H9 (cell line): ENCODE data around the gene NUDT7. TPM values are rescaled to one million over a fixed set of nuclear protein-coding genes. Genes with fewer than 3 reads are reported as not detected.

Experiments used
- DNase-seq: peaks from one replicate; pipeline ENCODE4 v3.0.0-alpha.2; 2017
- H2AFZ ChIP-seq: one replicate; pipeline ENCODE4 v1.6.1; 2013; ENCODE audit warnings: mild to moderate bottlenecking, low read length, control low read depth, moderate library complexity
- H2AK5ac ChIP-seq: 2 replicates; pipeline ENCODE4 v1.6.1; 2013; ENCODE audit warnings: low read length, control low read depth, mixed read lengths; ENCODE audit not compliant: insufficient read length
- H2BK120ac ChIP-seq: one replicate; pipeline ENCODE4 v1.6.1; 2013; ENCODE audit warnings: low read depth, mild to moderate bottlenecking, low read length, control low read depth, inconsistent platforms; ENCODE audit not compliant: poor library complexity, severe bottlenecking
- H2BK12ac ChIP-seq: 2 replicates; pipeline ENCODE4 v1.6.1; 2013; ENCODE audit warnings: low read length, control low read depth, mixed read lengths, low read depth; ENCODE audit not compliant: insufficient read length
- H2BK15ac ChIP-seq: 2 replicates; pipeline ENCODE4 v1.6.1; 2013; ENCODE audit warnings: low read depth, low read length, control low read depth
- H2BK20ac ChIP-seq: one replicate; pipeline ENCODE4 v1.6.1; 2013; ENCODE audit warnings: low read depth, mild to moderate bottlenecking, low read length, control low read depth, inconsistent platforms; ENCODE audit not compliant: poor library complexity, severe bottlenecking
- H2BK5ac ChIP-seq: 2 replicates; pipeline ENCODE4 v1.6.1; 2013; ENCODE audit warnings: low read length, control low read depth, mixed read lengths; ENCODE audit not compliant: insufficient read length
- H3K14ac ChIP-seq: 2 replicates; pipeline ENCODE4 v1.6.1; 2013; ENCODE audit warnings: low read length, control low read depth; ENCODE audit not compliant: insufficient read depth
- H3K18ac ChIP-seq: 2 replicates; pipeline ENCODE4 v1.6.1; 2013; ENCODE audit warnings: low read depth, mild to moderate bottlenecking, mixed read lengths, low read length, control low read depth; ENCODE audit not compliant: insufficient read length
- H3K23ac ChIP-seq: 2 replicates; pipeline ENCODE4 v1.6.1; 2013; ENCODE audit warnings: low read length, control low read depth, mixed read lengths, low read depth; ENCODE audit not compliant: insufficient read length
- H3K23me2 ChIP-seq: 2 replicates; pipeline ENCODE4 v1.6.1; 2013; ENCODE audit warnings: low read depth, mild to moderate bottlenecking, mixed read lengths, low read length, control low read depth; ENCODE audit not compliant: insufficient read length, poor library complexity, severe bottlenecking
- H3K27ac ChIP-seq: 2 replicates; pipeline ENCODE4 v1.5.1; 2013; ENCODE audit warnings: low read length, control low read depth, mixed read lengths, low read depth; ENCODE audit not compliant: insufficient read length
- H3K27me3 ChIP-seq: 2 replicates; pipeline ENCODE4 v1.6.1; 2013; ENCODE audit warnings: low read length, control low read depth, inconsistent platforms; ENCODE audit not compliant: insufficient read depth
- H3K4ac ChIP-seq: 2 replicates; pipeline ENCODE4 v1.6.1; 2013; ENCODE audit warnings: low read depth, mild to moderate bottlenecking, control low read depth, inconsistent platforms, low read length, moderate library complexity
- H3K4me1 ChIP-seq: 2 replicates; pipeline ENCODE4 v1.6.1; 2013; ENCODE audit warnings: low read length, control low read depth, inconsistent platforms; ENCODE audit not compliant: insufficient read depth
- H3K4me2 ChIP-seq: 2 replicates; pipeline ENCODE4 v1.6.1; 2013; ENCODE audit warnings: low read length, control low read depth, mixed read lengths; ENCODE audit not compliant: insufficient read length, insufficient read depth
- H3K56ac ChIP-seq: 2 replicates; pipeline ENCODE4 v1.6.1; 2013; ENCODE audit warnings: low read depth, mild to moderate bottlenecking, mixed read lengths, low read length, control low read depth; ENCODE audit not compliant: insufficient read length
- H3K79me1 ChIP-seq: 2 replicates; pipeline ENCODE4 v1.6.1; 2013; ENCODE audit warnings: low read depth, mild to moderate bottlenecking, moderate library complexity, low read length, control low read depth, inconsistent platforms; ENCODE audit not compliant: insufficient read depth, poor library complexity, severe bottlenecking
- H3K79me2 ChIP-seq: 2 replicates; pipeline ENCODE4 v1.6.1; 2013; ENCODE audit warnings: low read length, control low read depth, inconsistent platforms; ENCODE audit not compliant: insufficient read depth
- H3K9ac ChIP-seq: 2 replicates; pipeline ENCODE4 v1.6.1; 2013; ENCODE audit warnings: low read length, control low read depth, mixed read lengths; ENCODE audit not compliant: insufficient read length; ENCODE audit errors: extremely low read depth
- H3K9me3 ChIP-seq: one replicate; pipeline ENCODE4 v1.6.1; 2013; ENCODE audit warnings: low read depth, low read length, inconsistent platforms; ENCODE audit not compliant: control insufficient read depth
- H3T11ph ChIP-seq: one replicate; pipeline ENCODE4 v1.6.1; 2013; ENCODE audit warnings: mild to moderate bottlenecking, low read length, control low read depth, inconsistent platforms
- H4K20me1 ChIP-seq: one replicate; pipeline ENCODE4 v1.6.1; 2013; ENCODE audit not compliant: control insufficient read depth, insufficient read length, insufficient read depth
- H4K5ac ChIP-seq: 2 replicates; pipeline ENCODE4 v1.6.1; 2013; ENCODE audit warnings: low read depth, mild to moderate bottlenecking, mixed read lengths, low read length, control low read depth; ENCODE audit not compliant: insufficient read length
- H4K8ac ChIP-seq: replicated peaks from 2 replicates; pipeline ENCODE4 v1.6.1; 2013; ENCODE audit warnings: low read length, control low read depth, mixed read lengths, low read depth; ENCODE audit not compliant: insufficient read length
- H4K91ac ChIP-seq: 2 replicates; pipeline ENCODE4 v1.6.1; 2013; ENCODE audit warnings: low read depth, mild to moderate bottlenecking, moderate library complexity, mixed read lengths, low read length, control low read depth; ENCODE audit not compliant: insufficient read length
- H3K27ac Mint-ChIP-seq, 3 experiments: 2 replicates in 2 of 3; 3 replicates in 1 of 3; pipeline ENCODE4 v1.8.0; 2020 to 2021; ENCODE audit warnings: mixed read lengths in 3 of 3, mild to moderate bottlenecking in 1 of 3, moderate library complexity in 1 of 3
- H3K27me3 Mint-ChIP-seq: 2 replicates; pipeline ENCODE4 v1.8.0; 2021; ENCODE audit warnings: low read depth, mild to moderate bottlenecking, moderate library complexity, mixed read lengths
- H3K36me3 Mint-ChIP-seq, 3 experiments: 2 replicates in 2 of 3; 3 replicates in 1 of 3; pipeline ENCODE4 v1.8.0; 2020 to 2021; ENCODE audit warnings: low read depth in 3 of 3, mixed read lengths in 3 of 3; ENCODE audit not compliant: insufficient read depth in 1 of 3
- H3K4me1 Mint-ChIP-seq, 2 experiments: 2 replicates each; pipeline ENCODE4 v1.8.0; 2020; ENCODE audit warnings: mixed read lengths in 2 of 2
- H3K4me3 Mint-ChIP-seq, 2 experiments: 2 replicates in 1 of 2; 3 replicates in 1 of 2; pipeline ENCODE4 v1.8.0; 2020 to 2021; ENCODE audit warnings: mild to moderate bottlenecking in 2 of 2, mixed read lengths in 2 of 2, moderate library complexity in 1 of 2
- H3K9me3 Mint-ChIP-seq, 2 experiments: 2 replicates in 1 of 2; 3 replicates in 1 of 2; pipeline ENCODE4 v1.8.0; 2020; ENCODE audit warnings: mild to moderate bottlenecking in 2 of 2, mixed read lengths in 2 of 2, moderate library complexity in 1 of 2
- WGBS: extraction: QIAGEN DNeasy Blood & Tissue Kit; methylation state at CpG from one replicate; pipeline ENCODE4 v1.1.7; 2013; ENCODE audit warnings: missing lambda C conversion rate, low lambda C conversion rate, mixed read lengths; ENCODE audit not compliant: insufficient read length; ENCODE audit errors: extremely low coverage; 5-methylcytosine and 5-hydroxymethylcytosine counted together
- total RNA-seq: library from RNA; stranded (reverse); gene quantifications from 2 replicates; pipeline ENCODE4 v1.2.1, GENCODE V29; 2021
- TF ChIP-seq, protein P1 (sequence below): fragments of 200-600 bp; sonication (generic); conservative IDR thresholded peaks from 3 replicates; pipeline ENCODE4 v1.8.0; 2021; ENCODE audit warnings: antibody characterized with exemption, mild to moderate bottlenecking

The NUDT7 gene
- total RNA-seq, 1 experiment from 2014 or later: 6.8 TPM

DNA sequence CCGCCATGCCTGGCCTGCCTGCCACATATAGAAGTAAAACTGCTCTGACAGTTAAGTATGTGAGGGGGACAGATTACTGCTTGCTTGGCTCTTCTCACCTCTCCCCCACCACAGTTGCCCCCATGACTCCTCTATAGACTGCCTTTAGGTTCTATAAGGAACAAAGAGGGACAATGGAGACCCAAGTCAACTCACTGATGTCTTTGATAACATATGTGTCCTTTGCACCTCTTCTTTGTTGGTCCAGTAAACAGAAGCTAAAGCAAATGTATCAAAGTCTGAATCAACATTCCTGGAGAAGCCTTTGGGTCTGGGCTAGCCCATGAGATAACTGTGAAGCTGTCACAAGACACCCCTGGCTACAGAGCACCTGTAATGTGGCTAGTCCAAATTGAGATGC lies 27.1 kb downstream of the NUDT7 start:
- Histone ChIP-seq H4K20me1 (no peaks in the 10 kb centered on the region), H3K18ac (no peak overlapping the region), H3T11ph (no peak overlapping the region), H2BK5ac (no peak overlapping the region), H2BK20ac (no peak overlapping the region), H3K9me3 (no peaks in the 10 kb centered on the region), H3K79me1 (no peaks in the 10 kb centered on the region), H3K56ac (no peak overlapping the region), H3K79me2 (no peaks in the 10 kb centered on the region), H4K91ac (no peak overlapping the region), H3K27me3 (no peaks in the 10 kb centered on the region), H2BK120ac (no peak overlapping the region), H3K4ac (no peak overlapping the region), H3K27ac (no peak overlapping the region), H2BK15ac (no peak overlapping the region), H2AK5ac (no peak overlapping the region), H3K4me1 (no peaks in the 10 kb centered on the region), H3K23me2 (no peaks in the 10 kb centered on the region), H3K4me2 (no peak overlapping the region), H3K9ac (no peak overlapping the region), H4K5ac (no peak overlapping the region), H3K23ac (no peak overlapping the region), H2BK12ac (no peak overlapping the region), H3K14ac (no peak overlapping the region), H4K8ac (no peak overlapping the region), H2AFZ (no peak overlapping the region)
- Mint-ChIP-seq H3K27me3 (peaks cover 12% of the 10 kb centered on the region), H3K4me1 (no peaks in the 10 kb centered on the region), H3K4me3 (no peak overlapping the region), H3K27ac (no peak overlapping the region), H3K36me3 (no peaks in the 10 kb centered on the region), H3K9me3 (no peaks in the 10 kb centered on the region)
- WGBS: no CpG with 5 or more reads among the region's 1 CpG
- TF ChIP-seq, protein P1, sequence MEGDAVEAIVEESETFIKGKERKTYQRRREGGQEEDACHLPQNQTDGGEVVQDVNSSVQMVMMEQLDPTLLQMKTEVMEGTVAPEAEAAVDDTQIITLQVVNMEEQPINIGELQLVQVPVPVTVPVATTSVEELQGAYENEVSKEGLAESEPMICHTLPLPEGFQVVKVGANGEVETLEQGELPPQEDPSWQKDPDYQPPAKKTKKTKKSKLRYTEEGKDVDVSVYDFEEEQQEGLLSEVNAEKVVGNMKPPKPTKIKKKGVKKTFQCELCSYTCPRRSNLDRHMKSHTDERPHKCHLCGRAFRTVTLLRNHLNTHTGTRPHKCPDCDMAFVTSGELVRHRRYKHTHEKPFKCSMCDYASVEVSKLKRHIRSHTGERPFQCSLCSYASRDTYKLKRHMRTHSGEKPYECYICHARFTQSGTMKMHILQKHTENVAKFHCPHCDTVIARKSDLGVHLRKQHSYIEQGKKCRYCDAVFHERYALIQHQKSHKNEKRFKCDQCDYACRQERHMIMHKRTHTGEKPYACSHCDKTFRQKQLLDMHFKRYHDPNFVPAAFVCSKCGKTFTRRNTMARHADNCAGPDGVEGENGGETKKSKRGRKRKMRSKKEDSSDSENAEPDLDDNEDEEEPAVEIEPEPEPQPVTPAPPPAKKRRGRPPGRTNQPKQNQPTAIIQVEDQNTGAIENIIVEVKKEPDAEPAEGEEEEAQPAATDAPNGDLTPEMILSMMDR: no peak
- no peak for DNase-seq
